ENCODE data around the gene RAET1E.
A peak's percentile ranks its signal among the peaks of the same experiment; 100 is the strongest.
"Not testable (repeated sequence)": the region's sequence is repeated elsewhere in the genome, so short reads cannot be mapped to it uniquely, and the experiment has no call there.

RAET1E gene

DNA sequence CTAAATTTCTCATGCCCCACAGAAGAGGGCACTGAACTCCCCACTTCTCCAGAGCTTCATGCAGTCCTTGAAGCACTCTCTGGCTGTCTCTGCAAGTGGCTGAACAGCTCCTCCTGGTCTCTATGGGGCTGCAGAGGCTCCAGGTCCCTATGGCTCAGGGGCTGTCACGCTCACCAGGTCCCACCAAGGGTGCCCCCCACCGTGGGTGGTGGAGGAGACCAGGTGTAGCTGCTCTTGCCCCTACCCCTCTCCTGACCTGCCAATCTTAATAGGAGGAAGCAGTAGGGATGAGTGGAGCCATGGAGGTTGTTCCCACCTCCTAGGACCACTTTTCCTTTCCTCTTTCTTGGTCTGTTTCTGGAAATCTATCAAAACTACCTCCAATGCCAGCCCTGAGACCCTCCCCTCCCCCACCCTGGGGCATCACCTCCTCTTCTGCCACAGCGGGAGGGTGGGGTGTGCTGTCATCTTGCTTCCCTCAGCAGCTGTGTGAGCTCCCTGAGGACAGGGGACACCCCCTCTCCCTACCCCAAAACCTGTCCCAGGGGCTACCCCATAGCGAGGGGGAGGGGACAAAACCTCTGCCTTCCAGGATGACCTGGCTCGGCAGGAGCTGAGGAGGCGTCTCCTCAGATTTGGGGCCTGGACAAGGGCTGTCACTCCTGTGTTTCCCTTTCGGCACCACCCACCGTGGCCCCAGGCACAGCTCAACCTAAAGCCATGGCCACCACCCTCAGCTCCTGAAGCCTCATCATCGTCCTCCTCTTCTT is 12.0 kb upstream of the RAET1E start:
- DNase-seq = no peak
- no peak for ATAC-seq

DNA sequence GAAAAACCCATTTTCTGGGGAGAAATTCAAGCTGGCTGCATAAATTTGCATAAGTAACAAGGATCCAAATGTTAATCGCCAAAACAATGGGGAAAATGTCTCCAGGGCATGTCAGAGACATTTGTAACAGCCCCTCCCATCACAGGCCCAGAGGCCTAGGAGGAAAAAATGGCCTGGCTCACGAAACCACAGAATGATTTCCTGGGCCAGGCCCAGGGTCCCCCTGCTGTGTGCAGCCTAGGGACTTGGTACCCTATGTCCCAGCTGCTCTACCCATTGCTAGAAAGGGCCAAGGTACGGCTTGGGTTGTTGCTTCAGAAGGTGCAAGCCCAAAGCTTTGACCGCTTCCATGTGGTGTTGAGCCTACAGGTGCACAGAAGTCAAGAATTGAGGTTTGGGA is 10.6 kb upstream of the RAET1E start:
- not testable (repeated sequence) for ATAC-seq

DNA sequence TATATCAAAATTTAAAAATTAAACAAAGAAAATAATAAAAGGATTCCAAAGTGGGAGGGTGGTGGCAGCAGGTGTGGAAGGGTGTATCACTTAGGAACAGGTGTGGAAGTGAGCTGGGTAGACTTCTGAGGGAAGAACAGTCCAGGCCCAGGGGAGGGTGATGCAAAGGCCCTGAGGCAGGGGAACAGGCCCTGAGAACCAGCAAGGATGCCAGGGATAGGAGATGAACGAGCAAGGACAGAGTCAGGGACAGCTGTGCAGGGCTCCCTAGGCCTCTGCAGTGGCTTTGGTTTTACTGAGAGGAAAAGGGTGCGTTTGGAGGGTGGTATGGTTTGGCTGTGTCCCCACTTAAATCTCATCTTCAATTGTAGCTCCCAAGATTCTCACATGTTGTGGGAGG is 9.4 kb upstream of the RAET1E start:
- DNase-seq = no peak
- no peak for ATAC-seq

More for the DNA sequence above, 10.6 kb upstream of the RAET1E start:
- DNase-seq = not testable (repeated sequence)

DNA sequence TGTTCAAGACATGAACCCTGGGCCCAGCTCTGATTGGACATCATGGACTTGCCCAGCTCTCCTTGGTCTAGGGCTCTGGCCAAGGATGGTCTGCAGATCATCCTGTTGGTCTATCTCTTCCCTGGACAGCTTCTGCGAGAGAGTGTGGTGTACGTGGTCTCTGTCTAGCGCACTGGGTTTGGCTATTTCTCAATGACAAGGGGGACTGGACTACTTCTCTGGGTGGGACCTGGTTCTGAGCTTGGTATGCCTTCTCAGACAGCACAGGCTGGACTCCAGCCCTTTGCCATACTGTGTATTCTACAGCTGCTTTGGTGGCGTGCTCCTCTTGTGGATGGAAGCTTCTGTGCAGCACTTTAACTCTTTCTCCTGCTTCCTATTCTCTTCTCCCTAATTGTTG is 8.5 kb upstream of the RAET1E start:
- DNase-seq (no peak), ATAC-seq (no peak)

DNA sequence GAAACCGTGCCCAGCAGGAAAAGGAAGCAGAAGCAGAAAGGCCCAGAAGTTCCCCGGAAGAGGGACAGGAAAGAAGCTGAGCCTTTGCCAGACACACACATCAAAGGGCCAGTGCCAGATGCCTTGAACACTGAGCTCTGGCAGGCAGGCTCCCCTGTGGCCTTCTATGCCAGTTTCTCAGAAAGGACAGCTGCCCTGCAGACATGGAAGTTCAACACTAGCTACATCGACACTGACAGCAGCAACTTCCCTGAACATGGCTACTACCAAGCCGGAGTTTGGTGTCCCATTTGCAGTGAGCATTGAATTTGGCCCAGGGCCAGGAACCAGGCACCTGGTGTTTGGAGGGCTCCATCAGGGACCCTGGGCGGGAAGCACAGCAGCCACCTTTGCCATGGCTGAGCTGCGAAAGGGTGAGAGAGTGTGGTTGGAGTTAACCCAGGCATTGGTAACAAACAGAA is 8.0 kb upstream of the RAET1E start:
- ATAC-seq = no peak
- DNase-seq = no peak

DNA sequence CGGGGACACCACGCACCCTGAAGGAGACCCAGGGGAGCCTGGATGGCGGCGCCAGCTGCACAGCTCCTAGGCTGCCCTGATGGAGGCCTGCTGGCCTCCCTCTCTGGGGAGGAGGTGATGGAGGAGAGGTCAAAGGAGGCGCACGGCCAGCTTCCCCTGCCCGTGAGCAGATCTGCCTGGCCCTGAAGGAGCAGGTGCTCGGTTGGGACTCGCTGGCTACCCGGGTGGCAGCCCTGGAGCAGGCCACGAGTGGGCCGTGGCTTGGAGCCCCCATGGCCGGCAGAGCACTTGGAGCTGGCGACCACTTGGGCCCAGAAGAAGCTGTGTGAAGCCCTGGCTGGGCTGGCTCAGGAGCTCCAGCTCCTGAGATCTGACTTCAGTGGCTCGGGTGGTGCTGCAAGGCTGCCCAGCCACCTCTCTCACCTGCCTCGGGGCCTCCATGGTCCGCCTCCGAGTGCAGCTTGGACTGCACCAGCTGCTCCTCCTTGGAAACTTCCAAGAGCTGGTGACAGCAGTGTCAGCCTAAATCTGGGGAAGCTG is 7.5 kb upstream of the RAET1E start:
- DNase-seq (no peak), ATAC-seq (peak; percentile 46)

DNA sequence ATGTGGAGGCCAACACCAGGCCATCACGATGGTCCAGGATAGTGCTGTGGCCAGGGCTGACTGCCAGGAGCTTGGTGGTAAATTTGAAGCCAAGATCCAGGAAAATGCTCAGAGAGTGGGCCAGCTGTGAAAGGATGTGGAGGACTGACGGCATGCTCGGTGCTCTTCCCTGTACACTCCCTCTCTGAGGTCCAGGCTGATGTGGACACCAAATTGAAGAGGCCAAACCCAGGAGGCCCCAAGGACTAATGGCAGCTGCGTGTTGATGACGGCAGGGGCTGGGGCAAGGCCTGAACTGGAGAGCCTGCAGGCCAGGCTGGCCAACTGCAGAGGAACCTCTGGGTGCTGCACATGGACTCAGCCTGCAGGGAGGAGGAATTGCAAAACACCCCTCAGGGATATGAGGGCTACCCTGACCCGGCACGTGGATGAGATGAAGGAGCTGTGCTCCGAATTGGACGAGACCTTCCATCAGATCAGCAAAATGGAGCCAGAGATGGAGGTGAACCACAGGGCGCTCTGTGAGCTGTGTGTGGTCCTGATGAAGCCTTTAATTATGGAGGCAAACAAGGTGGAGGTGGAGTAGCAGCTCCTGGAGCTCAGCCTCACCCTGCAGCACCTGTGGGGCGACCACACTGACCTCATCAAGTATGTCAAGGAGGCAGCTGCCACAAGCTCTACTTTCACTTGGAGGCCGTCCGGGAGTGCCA is 6.9 kb upstream of the RAET1E start:
- no peak for ATAC-seq
- DNase-seq = no peak

DNA sequence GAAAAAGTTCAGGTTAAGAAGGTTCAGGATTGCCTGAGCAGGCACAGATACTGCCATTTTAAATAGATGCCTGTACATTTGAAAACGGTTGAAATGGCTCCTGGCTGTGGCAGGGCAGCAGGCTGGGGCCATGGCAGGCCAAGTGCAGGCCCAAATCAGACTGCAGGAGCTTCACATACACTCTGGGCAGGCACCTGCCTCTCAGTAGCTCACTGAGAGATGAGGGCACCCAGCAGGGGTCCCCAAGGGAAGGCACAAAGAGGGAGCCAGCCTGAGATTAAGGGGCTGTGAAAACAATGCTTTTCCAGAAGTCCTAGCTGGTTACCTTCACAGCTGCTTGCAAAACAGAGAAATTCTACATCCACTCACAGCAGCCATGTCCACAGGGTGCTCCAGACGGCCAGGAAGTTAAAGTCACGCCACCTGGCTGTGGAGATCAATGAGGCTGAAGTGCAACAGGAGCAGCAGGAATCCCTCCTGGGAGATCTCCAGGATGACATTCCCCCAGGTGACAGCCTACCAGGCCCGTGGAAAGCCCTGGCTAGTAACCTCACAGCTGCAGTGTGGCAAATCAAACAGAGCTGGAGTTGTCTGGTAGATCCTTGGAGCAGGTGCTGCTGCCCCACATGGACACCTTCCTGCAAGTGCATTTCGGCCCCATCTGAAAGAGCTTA is 6.2 kb upstream of the RAET1E start:
- no peak for DNase-seq
- ATAC-seq = no peak

DNA sequence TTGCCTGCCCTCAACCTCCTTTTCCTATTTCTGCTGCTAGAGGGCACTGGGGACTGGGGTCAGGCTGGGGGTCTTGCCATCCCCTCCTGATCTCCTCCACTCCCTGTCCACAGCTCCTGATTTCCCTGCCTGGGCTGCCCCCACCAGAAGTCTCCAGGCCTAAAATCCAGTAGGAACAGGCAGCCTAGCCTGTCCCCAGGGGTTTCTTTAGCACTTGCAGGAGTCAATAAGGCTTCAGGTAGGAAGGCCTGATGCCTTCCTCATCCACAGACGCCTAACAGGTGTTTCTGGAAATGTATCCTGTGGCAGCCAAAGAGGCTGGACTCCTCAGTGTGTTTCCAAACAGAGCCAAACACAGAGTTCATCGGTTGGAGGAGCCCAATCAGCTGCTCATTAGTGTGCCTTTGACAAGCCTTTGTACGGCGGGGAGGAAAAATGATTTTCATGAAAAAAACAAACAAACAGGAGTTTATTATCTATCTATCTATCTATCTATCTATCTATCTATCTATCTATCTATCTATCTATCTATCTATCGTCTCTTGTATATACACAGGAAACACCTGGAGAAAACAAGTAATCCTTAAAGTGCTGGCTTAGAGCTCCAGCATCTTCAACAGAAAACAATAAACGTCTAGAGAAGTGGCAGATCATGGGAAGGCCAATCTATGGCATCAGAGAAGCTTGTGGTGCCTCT is 3.7 kb upstream of the RAET1E start:
- DNase-seq (no peak), ATAC-seq (no peak)

DNA sequence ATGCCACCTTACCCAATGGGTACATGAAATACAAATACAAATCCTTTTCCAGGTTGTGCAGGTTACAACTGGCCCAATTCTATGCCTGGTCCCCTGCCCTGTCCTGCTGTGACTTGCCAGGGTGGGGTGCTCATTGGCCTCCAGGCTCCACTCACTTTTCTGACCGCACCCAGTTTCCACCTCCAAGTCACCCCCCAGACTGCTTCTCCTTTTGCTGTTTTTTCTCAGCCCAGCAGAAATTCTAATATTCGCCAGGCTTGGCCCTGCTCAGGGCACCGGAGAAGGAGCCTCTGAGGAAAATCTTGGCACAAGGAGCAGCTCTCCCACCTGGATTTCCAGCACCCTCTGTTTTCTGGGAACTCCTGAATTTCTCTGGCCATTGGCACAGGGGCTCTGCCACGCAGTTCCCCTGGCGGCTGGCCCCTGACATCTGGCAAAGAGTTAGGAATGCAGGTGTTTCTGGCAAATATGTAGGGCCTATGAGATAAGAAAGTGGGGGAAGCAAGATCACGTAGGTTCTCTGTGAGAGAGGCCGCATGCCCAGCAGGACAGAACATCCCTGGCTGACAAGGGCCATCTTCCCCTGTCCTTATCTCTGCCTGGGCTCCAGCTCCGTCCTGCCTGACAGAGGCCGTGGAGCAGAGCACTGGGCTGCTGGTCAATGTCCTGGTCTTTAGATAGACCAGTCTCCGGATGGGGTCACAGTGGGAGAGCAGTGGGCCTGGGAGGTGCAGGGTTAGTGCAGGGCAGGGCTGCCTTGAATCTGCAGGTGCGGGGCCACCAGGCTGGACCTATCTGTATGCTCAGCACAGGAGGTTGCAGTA is 2.9 kb upstream of the RAET1E start:
- DNase-seq (no peak), ATAC-seq (no peak)

DNA sequence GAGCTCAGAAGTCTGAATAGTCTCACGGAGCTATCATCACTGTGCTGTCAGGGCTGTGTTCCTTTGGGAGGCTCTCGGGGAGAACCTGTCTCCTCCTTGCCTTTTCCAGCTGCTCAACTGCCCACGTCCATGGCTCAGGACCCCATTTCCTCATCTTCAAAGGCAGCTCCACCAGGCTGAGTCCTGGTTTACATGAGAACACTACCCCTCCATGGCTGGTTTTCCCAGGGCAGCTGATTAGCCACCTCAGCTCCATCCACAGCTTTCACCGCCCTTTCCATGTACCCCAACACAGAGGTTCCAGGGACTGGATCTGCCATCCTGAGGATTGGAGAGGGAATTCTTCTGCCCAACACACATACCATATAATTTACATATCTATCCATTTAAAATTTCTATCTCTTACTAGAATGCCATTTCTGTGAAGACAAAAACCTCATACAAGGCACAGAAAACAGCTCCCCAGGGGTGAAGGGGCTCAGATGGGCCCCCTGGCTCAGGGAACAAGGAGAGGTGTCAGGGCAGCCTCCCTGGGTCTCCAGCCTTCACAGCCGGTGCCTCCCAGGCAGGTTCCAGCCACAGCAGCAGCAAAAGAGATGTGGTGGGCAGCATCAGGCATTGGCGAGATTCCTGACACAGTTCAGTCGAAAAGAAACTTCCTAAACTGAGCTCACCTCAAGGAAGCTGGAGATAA is 2.2 kb upstream of the RAET1E start:
- ATAC-seq (no peak), DNase-seq (no peak)

DNA sequence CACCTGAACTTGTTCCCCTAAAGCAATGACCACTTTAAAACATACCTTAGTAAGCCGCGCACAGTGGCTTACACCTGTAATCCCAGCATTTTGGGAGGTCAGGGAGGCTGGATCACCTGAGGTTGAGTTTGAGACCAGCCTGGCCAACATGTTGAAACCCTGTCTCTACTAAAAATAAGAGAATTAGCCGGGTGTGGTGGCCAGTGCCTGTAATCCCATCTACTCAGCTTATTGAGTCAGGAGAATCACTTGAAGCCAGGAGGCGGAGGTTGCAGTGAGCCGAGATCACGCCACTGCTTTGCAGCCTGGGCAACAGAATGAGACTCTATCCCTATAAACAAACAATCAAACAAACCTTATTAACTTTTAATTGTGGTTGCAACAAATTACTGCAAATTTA is 1.6 kb upstream of the RAET1E start:
- DNase-seq (no peak), ATAC-seq (no peak)

DNA sequence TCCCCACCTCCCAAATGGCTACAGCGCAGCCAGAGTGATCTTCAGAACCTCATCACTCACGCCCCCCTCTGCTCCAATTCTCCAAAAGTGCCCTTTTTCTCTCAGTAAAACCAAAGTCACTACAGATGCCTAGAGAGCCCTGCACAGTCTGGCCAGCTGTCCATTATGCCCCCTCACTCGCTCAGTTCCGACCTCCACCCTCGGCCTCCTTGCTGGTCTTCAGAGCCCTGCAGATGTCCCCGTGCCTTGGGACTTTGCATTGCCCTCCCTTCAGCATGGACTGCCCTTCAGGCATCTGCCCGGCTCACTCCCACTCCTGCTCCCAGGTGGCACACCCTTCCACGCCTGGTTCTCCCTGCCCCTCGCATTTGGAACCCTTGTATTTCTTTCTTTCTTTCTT is 1.1 kb upstream of the RAET1E start:
- DNase-seq = no peak
- no peak for ATAC-seq

DNA sequence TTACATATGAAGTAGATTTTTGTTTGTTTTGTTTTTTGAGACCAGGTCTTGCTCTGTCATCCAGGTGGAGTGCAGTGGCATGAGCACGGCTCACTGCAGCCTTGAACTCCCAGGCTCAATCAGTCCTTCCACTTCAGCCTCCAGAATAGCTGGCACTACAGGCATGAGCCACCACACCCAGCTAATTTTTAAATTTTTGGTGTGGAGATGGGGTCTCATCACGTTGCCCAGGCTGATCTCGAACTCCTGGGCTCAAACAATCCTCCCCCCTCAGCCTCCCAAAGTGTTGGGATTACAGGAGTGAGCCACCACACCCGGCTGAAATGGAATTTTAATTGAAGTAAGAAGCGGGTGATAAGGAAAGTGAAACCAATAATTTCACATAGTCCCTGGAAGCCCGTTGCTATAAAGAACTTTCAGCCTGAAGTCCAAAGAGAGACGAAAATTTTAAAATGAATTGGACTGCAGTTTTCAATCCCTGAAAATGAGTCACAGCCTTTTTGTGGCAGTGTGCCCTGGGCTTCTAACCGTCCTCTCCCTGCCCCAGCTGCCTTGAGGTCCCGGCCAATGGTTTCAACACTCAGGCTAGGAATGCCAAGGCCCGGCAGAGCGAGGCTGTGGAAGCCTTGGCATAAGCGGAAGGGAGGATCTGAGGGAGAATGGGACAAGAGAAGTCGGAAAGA is 757 bp downstream of the RAET1E start:
- DNase-seq = no peak
- ATAC-seq = no peak

DNA sequence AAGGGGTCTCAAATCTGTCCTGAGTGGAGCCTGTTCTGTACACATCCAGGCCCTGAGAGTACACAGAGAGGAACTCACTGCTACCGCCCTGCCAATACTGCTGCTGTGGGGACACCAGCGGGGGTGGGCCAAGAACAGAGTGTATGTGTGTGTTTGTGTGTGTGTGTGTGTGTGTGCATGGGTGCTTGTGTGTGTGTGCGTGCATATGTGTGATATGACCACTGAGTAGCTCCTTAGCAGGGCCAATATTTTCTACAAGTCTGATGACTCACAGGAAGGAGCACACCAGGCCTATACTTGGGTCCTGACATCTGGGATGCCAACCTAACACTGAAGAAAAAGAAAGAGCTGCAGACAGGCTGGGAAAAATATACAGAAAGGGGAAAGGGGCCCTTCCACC is 1.4 kb downstream of the RAET1E start:
- DNase-seq = no peak
- ATAC-seq = peak; percentile 31

DNA sequence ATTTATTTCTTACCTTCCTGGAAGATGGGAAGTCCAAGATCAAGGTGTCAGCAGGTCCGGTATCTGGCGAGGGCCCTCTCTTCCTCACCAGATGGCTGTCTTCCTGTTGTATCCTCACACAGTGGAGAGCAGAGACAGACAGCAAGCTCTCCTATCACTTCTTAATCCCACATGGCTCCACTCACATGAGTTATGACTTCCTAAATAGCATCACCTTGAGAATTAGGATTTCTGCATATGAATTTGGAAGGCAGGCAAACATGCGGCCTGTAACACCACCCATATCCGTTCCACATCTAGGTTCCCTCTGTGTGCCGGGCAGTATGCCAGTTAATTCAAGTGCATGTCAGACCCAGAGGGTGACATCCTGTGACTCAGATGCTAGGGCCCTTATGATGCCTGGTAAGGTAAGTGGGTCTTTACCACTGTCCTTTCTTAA is 2.1 kb downstream of the RAET1E start:
- DNase-seq = peak; percentile 22
- peak; percentile 70 for ATAC-seq

DNA sequence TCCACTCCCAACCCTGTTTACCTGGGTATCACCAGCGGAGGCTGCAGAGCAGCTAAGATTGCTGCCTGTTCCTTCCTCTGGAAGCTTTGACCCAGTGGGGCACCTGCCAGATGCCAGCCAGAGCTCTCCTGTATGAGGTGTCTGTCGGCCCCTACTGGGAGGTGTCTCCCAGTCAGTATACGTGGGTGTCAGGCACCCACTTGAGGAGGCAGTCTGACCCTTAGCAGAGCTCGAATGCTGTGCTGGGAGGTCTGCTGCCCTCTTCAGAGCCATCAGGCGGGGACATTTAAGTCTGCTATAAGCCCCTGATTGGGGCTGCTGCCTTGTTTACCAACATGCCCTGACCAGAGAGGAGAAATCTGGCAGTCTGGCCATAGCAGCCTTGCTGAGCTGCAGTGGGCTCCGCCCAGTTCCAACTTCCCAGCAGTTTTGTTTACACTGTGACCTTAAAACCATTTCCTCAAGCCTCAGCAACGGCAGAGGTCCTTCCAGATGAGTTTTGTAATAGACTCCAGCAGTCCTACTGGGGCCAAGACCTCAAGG is 2.8 kb downstream of the RAET1E start:
- ATAC-seq (no peak), DNase-seq (no peak)

DNA sequence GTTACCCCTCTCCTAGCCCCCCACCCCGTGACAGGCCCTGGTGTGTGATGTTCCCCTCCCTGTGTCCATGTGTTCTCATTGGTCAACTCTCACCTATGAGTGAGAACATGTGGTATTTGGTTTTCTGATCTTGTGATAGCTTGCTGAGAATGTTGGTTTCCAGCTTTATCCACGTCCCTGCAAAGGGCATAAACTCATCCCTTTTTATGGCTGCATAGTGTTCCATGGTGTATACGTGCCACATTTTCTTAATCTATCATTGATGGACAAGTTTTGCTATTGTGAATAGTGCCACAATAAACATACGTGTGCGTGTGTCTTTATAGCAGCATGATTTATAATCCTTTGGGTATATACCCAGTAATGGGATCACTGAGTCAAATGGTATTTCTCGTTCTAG is 6.0 kb downstream of the RAET1E start:
- ATAC-seq = not testable (repeated sequence)

DNA sequence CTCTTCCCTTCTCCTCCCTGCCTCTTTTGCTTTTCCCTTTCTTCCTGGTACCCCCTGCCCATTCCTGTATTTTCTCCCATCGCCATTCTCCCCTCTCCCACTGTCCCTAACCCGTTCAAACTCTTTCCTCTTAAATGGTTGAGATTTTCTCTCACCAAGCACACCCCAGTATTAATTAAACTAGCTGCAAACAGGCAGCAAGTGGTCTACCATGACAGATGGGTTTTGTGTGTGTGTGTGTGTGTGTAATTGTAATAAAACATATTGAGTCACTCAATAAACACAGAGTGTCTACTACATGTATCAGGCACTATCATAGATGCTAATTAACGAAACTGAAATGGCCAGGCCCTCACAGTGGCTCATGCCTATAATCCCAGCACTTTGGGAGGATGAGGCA is 6.7 kb downstream of the RAET1E start:
- DNase-seq (no peak), ATAC-seq (no peak)

More for the DNA sequence above, 6.0 kb downstream of the RAET1E start:
- not testable (repeated sequence) for DNase-seq

DNA sequence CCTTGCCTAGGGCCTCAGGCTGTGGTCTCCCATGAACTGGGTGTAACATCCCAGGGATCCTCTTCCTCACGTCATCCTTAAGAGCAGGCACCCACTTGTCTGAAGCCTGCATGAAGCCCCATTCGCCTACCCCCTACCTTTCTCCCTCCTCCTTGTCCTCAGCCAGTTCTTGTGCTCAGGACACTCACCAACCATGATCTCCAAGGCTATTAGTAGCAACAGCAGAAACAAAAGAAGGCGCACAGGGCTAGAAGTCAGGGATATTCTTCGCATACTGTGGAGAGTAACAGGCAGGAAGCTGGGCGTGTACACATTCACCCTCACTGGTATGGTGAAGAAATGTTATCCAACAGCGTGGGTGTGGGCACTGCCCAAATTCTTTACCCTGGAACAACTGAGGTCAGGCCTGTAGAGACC is 7.3 kb downstream of the RAET1E start:
- ATAC-seq = no peak

More for the DNA sequence above, 7.3 kb downstream of the RAET1E start:
- no peak for DNase-seq

Measured in stimulated activated naive CD8-positive, alpha-beta T cell treated with anti-CD3 and anti-CD28 coated beads, Interleukin-15, Interleukin-2, amounts not matched to agents 100 U/mL and 50 U/mL, for 24 hours (primary cell).